H1 (cell line): ENCODE results near the gene ACTR5. TPM values are rescaled to one million over a fixed set of nuclear protein-coding genes. Genes with fewer than 3 reads are reported as not detected.

ENCODE experiments used
- ASH2L ChIP-seq: fragments of 200-600, 300-600 bp; sonication (generic); IDR thresholded peaks from one replicate; pipeline ENCODE4 v1.7.1; 2017; ENCODE audit warnings: low read length
- BRCA1 ChIP-seq: IDR thresholded peaks from 2 replicates; pipeline ENCODE4 v1.6.1; 2012; ENCODE audit warnings: low read depth, low read length, improper control_type of control experiment
- CHD7 ChIP-seq: fragments of 300-600 bp; sonication (generic); IDR thresholded peaks from 2 replicates; pipeline ENCODE4 v1.7.1; 2012; ENCODE audit warnings: low read length, moderate library complexity, mild to moderate bottlenecking, inconsistent platforms; ENCODE audit not compliant: insufficient replicate concordance
- JUN ChIP-seq: IDR thresholded peaks from 2 replicates; pipeline ENCODE4 v1.6.1; 2011; ENCODE audit warnings: low read depth, mild to moderate bottlenecking, improper control_type of control experiment, low read length
- NANOG ChIP-seq: IDR thresholded peaks from 2 replicates; pipeline ENCODE4 v1.6.1; 2011; ENCODE audit warnings: low read length, low read depth, mild to moderate bottlenecking, inconsistent platforms; ENCODE audit not compliant: insufficient read depth, poor library complexity, severe bottlenecking
- POLR2A ChIP-seq, 2 experiments: IDR thresholded peaks; 1 replicate in 1 of 2; 2 replicates in 1 of 2; pipeline ENCODE4 v1.6.1; 2011; ENCODE audit warnings: low read depth in 2 of 2, low read length in 2 of 2, mild to moderate bottlenecking in 2 of 2; ENCODE audit errors: control extremely low read depth in 1 of 2
- POLR2AphosphoS5 ChIP-seq: IDR thresholded peaks from 2 replicates; pipeline ENCODE4 v1.6.1; 2011; ENCODE audit warnings: low read depth, low read length
- POU5F1 ChIP-seq: IDR thresholded peaks from 2 replicates; pipeline ENCODE4 v1.6.1; 2011; ENCODE audit warnings: low read depth, mild to moderate bottlenecking, low read length, moderate library complexity
- SAP30 ChIP-seq: fragments of 300-600 bp; sonication (generic); IDR thresholded peaks from 2 replicates; pipeline ENCODE4 v1.7.1; 2012; ENCODE audit warnings: low read length, moderate library complexity, mild to moderate bottlenecking, inconsistent platforms; ENCODE audit not compliant: insufficient read depth, insufficient replicate concordance
- polyA plus RNA-seq, 7 experiments: library from polyadenylated mRNA; depleted of rRNA in 3 of 7; stranded (reverse) in 5 of 7; unstranded in 2 of 7; fragments of >200 nt in 5 of 7; fragments of 200-250 nt in 2 of 7; gene quantifications; 1 replicate in 5 of 7; 2 replicates in 1 of 7; 4 replicates in 1 of 7; pipeline versions ENCODE4 v1.2.1 to v1.2.3, GENCODE V29; 2011 to 2013; ENCODE audit warnings: missing spikeins in 2 of 7, mixed read lengths in 2 of 7
- total RNA-seq: library from RNA; stranded (reverse); fragmentation: NEBNext Ultra II Directional; extraction: Animal tissue kit (Norgen Biotek cat#: 25700); gene quantifications from 2 replicates; pipeline ENCODE4 v1.2.1, GENCODE V29; 2021

Gene ACTR5
- total and polyA plus RNA-seq, 2 of the 8 experiments (the other 6 are each of a cell fraction or from before 2014, with no cell fraction given) = 10.4 to 14.4 TPM

DNA sequence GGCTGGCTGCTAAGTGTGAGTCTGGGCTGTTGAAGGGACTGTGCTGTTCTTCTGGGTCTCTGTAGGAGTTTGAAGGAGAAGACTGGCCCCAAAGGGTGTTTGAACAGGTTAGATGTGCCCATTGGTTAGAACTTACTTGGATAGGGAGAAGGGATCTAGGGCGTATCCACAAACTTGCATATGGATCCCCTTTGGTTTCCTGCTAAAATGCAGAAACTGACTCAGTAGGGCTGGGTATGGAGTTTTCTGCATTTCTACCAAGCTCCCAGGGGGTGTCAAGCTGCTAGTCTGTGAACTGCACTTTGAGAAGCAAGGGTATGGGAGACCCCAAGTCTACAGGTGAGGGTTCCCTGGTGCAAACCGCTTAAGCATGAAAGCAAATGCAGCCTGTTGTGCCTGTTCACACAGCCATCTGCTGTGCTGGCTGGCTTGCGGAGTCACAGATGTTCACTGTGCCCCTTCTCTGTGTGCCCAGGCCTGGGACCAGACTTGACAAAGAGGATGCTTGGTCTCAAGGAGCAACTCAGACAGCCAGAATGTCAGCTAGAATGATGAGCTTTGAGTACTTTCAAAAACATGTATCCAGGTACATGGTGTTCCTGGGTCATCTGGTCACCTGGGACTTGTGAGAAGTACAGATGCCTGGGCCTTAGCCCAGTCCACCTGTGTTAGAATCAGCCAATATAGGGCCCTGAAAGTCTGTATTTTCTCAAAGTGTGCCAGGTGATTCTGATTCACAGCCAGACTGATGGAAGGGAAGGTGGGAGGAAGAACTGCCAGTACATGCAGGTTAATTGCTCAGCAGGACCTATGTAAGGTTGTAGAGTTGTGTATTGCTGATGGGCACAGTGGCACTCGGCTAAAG, 64.7 kb downstream of the ACTR5 start (continued):
- TF ChIP-seq CHD7 (no peak), ASH2L (no peak), POLR2AphosphoS5 (no peak), NANOG (no peak), POU5F1 (no peak), JUN (no peak), POLR2A (IDR thresholded peaks at IDR 0.05; ENCODE audit: control extremely low read depth in 1 of 2, low read depth in 2 of 2, low read length in 2 of 2) (no peak), BRCA1 (no peak), SAP30 (no peak)
